ENCODE data around the gene PHLDB1.
"Not testable (repeated sequence)": the region's sequence is repeated elsewhere in the genome, so short reads cannot be mapped to it uniquely, and the experiment has no call there.

PHLDB1 gene

GRCh38 chr11:118606157-118606843 is 1.1 kb upstream of the PHLDB1 start:
- peak; percentile 34 for DNase-seq

- no peak for DNase-seq
Observed at GRCh38 chr11:118606844-118607228, 579 bp upstream of the PHLDB1 start.

- peak; percentile 65 for DNase-seq
Observed at GRCh38 chr11:118608360-118609227, 1.2 kb downstream of the PHLDB1 start.

- DNase-seq = peak; percentile 63
Observed at GRCh38 chr11:118609380-118610224, 2.2 kb downstream of the PHLDB1 start.

GRCh38 chr11:118610225-118610772 is 2.9 kb downstream of the PHLDB1 start:
- DNase-seq = peak; percentile 49

- peak; percentile 80 for DNase-seq
Observed at GRCh38 chr11:118610773-118611432, 3.5 kb downstream of the PHLDB1 start.

- not testable (repeated sequence) for DNase-seq
Observed at GRCh38 chr11:118611433-118611795, 4.0 kb downstream of the PHLDB1 start.

GRCh38 chr11:118612378-118612777 is 5.0 kb downstream of the PHLDB1 start:
- no peak for DNase-seq

- no peak for DNase-seq
Observed at GRCh38 chr11:118614511-118614910, 7.1 kb downstream of the PHLDB1 start.

GRCh38 chr11:118615282-118615975 is 8.0 kb downstream of the PHLDB1 start:
- peak; percentile 79 for DNase-seq

- peak; percentile 57 for DNase-seq
Observed at GRCh38 chr11:118615976-118616371, 8.6 kb downstream of the PHLDB1 start.

- DNase-seq = peak; percentile 74
Observed at GRCh38 chr11:118618115-118618990, 10.9 kb downstream of the PHLDB1 start.

- peak; percentile 29 for DNase-seq
Observed at GRCh38 chr11:118618991-118619375, 11.6 kb downstream of the PHLDB1 start.

GRCh38 chr11:118619444-118620197 is 12.2 kb downstream of the PHLDB1 start:
- DNase-seq = peak; percentile 61

- DNase-seq = no peak
Observed at GRCh38 chr11:118620529-118621070, 13.2 kb downstream of the PHLDB1 start.

GRCh38 chr11:118621071-118621783 is 13.8 kb downstream of the PHLDB1 start:
- peak; percentile 94 for DNase-seq

GRCh38 chr11:118621784-118622375 is 14.5 kb downstream of the PHLDB1 start:
- no peak for DNase-seq

Data from eye (tissue), 1 donor.